ENCODE results near the gene TRDMT1. TPM values are rescaled to one million over a fixed set of nuclear protein-coding genes. Genes with fewer than 3 reads are reported as not detected.

Gene TRDMT1
- polyA plus RNA-seq, 3 donors, result 3.1 to 6.6 (median 5.0) TPM

- Histone ChIP-seq H3K4me2 (replicated peaks; ENCODE audit: extremely low read depth, low read length, poor library complexity, severe bottlenecking) (no peak overlapping the region), H3K79me2 (ENCODE audit: insufficient read depth, low read length) (no peaks in the 10 kb centered on the region), H3K27ac (ENCODE audit: low read depth in 1 of 2, low read length in 2 of 2) (no peak overlapping the region), H3K4me3 (replicated peaks in 1 of 3; ENCODE audit: low read depth in 2 of 3, low read length in 3 of 3) (no peak overlapping the region), H3K4me1 (ENCODE audit: control insufficient read depth in 1 of 2, insufficient read depth in 2 of 2, low read length in 2 of 2) (no peaks in the 10 kb centered on the region), H4K20me1 (ENCODE audit: insufficient read depth, low read length) (peaks cover 24% of the 10 kb centered on the region), H3K27me3 (ENCODE audit: control insufficient read depth in 2 of 2, insufficient read depth in 2 of 2, low read length in 2 of 2) (no peaks in the 10 kb centered on the region), H3K9ac (ENCODE audit: insufficient read depth, low read length, poor library complexity, severe bottlenecking) (no peak overlapping the region), H2AFZ (ENCODE audit: insufficient read depth, low read depth, low read length, poor library complexity, severe bottlenecking) (no peak overlapping the region), H3K36me3 (replicated peaks in 1 of 2; ENCODE audit: control insufficient read depth in 1 of 2, insufficient read depth in 2 of 2, low read length in 2 of 2) (peaks cover 15 to 16% of the 10 kb centered on the region in 2 donors), H3K9me3 (replicated peaks in 1 of 2; ENCODE audit: control insufficient read depth in 1 of 2, insufficient read depth in 1 of 2, low read length in 2 of 2) (peaks cover 0 to under 1% of the 10 kb centered on the region in 2 donors)
- TF ChIP-seq CTCF (IDR thresholded peaks at IDR 0.05), result no peak
- intact Hi-C loops (cut with micrococcal nuclease), result no loop called here
- Mint-ChIP-seq H3K27me3 (ENCODE audit: low read depth in 3 of 3) (no peaks in the 10 kb centered on the region), H3K4me1 (no peaks in the 10 kb centered on the region), H3K27ac (peak overlapping the region in 2 of 7 donors; percentile 31 to 33), H3K9me3 (peaks cover 0 to 6% (median under 1%) of the 10 kb centered on the region in 7 donors), H3K36me3 (peaks cover 12 to 20% of the 10 kb centered on the region in 2 donors), H3K4me3 (no peak overlapping the region)
- 90% methylated on average over 3 of the region's 5 CpGs for WGBS (ENCODE audit: insufficient coverage)
- DNase-seq, result peak in 1 of 3 donors; percentile 38
Observed at GRCh38 chr10:17241611-17242333, 40.3 kb upstream of the TRDMT1 start.

- 100% methylated on average over 1 of the region's 4 CpGs for WGBS (ENCODE audit: insufficient coverage)
Observed at GRCh38 chr10:17240616-17241015, 39.1 kb upstream of the TRDMT1 start.

More at GRCh38 chr10:17240616-17241015, 39.1 kb upstream of the TRDMT1 start:
- Histone ChIP-seq H3K27me3 (ENCODE audit: control insufficient read depth in 2 of 2, insufficient read depth in 2 of 2, low read length in 2 of 2) (no peaks in the 10 kb centered on the region), H4K20me1 (ENCODE audit: insufficient read depth, low read length) (peaks cover 35% of the 10 kb centered on the region), H3K27ac (ENCODE audit: low read depth in 1 of 2, low read length in 2 of 2) (no peak overlapping the region), H2AFZ (ENCODE audit: insufficient read depth, low read depth, low read length, poor library complexity, severe bottlenecking) (no peak overlapping the region), H3K4me2 (replicated peaks; ENCODE audit: extremely low read depth, low read length, poor library complexity, severe bottlenecking) (no peak overlapping the region), H3K36me3 (replicated peaks in 1 of 2; ENCODE audit: control insufficient read depth in 1 of 2, insufficient read depth in 2 of 2, low read length in 2 of 2) (peaks cover 26 to 28% of the 10 kb centered on the region in 2 donors), H3K4me1 (ENCODE audit: control insufficient read depth in 1 of 2, insufficient read depth in 2 of 2, low read length in 2 of 2) (peaks cover 0 to under 1% of the 10 kb centered on the region in 2 donors), H3K9ac (ENCODE audit: insufficient read depth, low read length, poor library complexity, severe bottlenecking) (no peak overlapping the region), H3K4me3 (replicated peaks in 1 of 3; ENCODE audit: low read depth in 2 of 3, low read length in 3 of 3) (no peak overlapping the region), H3K79me2 (ENCODE audit: insufficient read depth, low read length) (no peaks in the 10 kb centered on the region), H3K9me3 (replicated peaks in 1 of 2; ENCODE audit: control insufficient read depth in 1 of 2, insufficient read depth in 1 of 2, low read length in 2 of 2) (no peaks in the 10 kb centered on the region)
- Mint-ChIP-seq H3K4me3 (no peak overlapping the region), H3K36me3 (peaks cover 24 to 31% of the 10 kb centered on the region in 2 donors), H3K9me3 (no peaks in the 10 kb centered on the region), H3K4me1 (no peaks in the 10 kb centered on the region), H3K27ac (peak overlapping the region in 6 of 7 donors; percentile 23 to 75 (median 54)), H3K27me3 (ENCODE audit: low read depth in 3 of 3) (no peaks in the 10 kb centered on the region)
- intact Hi-C loops (cut with micrococcal nuclease), result no loop called here
- TF ChIP-seq CTCF (IDR thresholded peaks at IDR 0.05), result no peak
- DNase-seq, result peak in 1 of 3 donors; percentile 55
